NOMO-1 treated with DMSO at 0.1 percent for 48 hours (cell line): ENCODE data around the gene ZNF396.
A peak's percentile ranks its signal among the peaks of the same experiment; 100 is the strongest.

Source experiments
- DNase-seq: peaks from one replicate; lab custom pipeline; 2025; ENCODE audit not compliant: unreplicated experiment; lab: John Stamatoyannopoulos, UW

The ZNF396 gene

GRCh38 chr18:35376742-35377695 is at the start of gene ZNF396:
Gene ZNF396 (minus strand): TSS chr18:35377337. CDS start chr18:35374292, 3,045 bp downstream.
- peak; percentile 41 for DNase-seq

- DNase-seq = no peak
Observed at GRCh38 chr18:35426786-35427185, 49.6 kb upstream of the ZNF396 start.

DNA sequence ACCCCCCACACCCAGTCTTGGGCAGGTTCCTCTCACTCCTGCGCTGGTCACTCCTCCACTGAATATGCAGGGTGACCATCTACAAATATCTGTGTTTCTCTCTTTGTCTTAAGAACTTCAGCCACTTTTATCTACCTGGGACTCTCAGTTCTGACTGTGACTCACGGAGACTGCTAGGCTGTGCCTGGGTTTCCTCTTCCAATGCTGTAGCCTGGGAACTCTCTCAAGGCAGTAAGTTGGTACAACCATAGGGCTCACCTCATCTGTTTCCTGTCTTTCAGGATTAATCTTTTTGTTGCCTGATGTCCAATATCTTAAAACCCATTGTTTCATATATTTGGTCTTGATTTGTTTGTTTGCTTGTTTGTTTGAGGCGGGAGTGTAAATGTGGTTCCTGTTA is 47.2 kb upstream of the ZNF396 start:
- no peak for DNase-seq

GRCh38 chr18:35422237-35422636 is 45.1 kb upstream of the ZNF396 start:
- DNase-seq = no peak

GRCh38 chr18:35418610-35419009 is 41.5 kb upstream of the ZNF396 start:
- no peak for DNase-seq

GRCh38 chr18:35417223-35417622 is 40.1 kb upstream of the ZNF396 start:
- DNase-seq = no peak

DNA sequence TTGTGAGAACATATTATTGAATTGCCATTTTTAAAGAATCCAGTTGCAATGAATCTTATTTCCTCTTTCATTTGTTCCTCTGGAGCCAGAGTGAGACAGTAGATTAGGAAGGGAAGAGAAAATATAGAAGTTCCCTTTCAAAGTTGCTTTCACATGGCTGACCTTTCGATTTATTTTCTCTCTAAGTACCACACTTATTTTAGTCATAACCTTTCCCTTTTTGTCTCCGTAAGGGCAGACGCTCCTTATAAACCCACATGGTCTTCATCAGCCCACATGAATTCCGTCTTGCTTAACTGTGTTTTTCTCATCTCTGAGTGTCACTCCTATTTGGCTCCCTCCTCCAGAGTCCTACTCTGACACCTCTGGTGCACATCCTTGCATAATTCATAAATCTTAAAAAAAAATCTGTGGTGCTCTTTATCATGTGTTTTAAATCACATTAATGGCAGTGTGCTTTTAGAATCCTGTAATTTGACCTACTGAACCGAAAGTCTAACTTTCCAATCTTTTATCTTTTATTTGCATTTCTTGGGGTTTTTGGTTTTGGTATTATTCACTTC is 38.5 kb upstream of the ZNF396 start:
- DNase-seq = peak; percentile 69

GRCh38 chr18:35413163-35413511 is 36.0 kb upstream of the ZNF396 start:
- no peak for DNase-seq

- DNase-seq = no peak
Observed at GRCh38 chr18:35411625-35412351, 34.7 kb upstream of the ZNF396 start.

GRCh38 chr18:35410561-35410960 is 33.4 kb upstream of the ZNF396 start:
- DNase-seq = no peak

DNA sequence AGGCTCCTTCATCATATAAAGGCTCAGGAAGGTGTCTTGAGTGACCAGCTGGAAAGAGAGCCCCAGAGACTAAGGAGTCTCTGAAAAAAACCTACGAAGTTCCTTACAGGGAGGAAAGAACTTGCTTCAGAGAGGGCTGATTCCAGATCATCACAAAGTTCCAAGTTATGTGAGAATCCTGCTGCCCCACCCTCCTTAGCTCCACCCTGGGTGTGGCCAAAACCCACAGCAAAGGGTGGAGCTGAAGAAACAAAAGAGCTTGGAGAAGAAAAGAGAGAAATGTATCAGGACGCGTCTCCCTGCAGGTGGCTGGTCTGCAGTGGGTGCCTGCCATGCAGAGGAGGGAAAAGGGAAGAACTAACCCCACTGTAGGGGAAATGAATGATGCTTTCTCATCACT is 32.8 kb upstream of the ZNF396 start:
- DNase-seq = no peak

- DNase-seq = no peak
Observed at GRCh38 chr18:35408843-35409261, 31.7 kb upstream of the ZNF396 start.

- DNase-seq = peak; percentile 79
Observed at GRCh38 chr18:35407871-35408481, 30.8 kb upstream of the ZNF396 start.

GRCh38 chr18:35406666-35407065 is 29.5 kb upstream of the ZNF396 start:
- no peak for DNase-seq

- DNase-seq = no peak
Observed at GRCh38 chr18:35397976-35398375, 20.8 kb upstream of the ZNF396 start.

- DNase-seq = no peak
Observed at GRCh38 chr18:35393716-35394115, 16.6 kb upstream of the ZNF396 start.

GRCh38 chr18:35392375-35392774 is 15.2 kb upstream of the ZNF396 start:
- DNase-seq = no peak

GRCh38 chr18:35390951-35391700 is 14.0 kb upstream of the ZNF396 start:
- peak; percentile 15 for DNase-seq

DNA sequence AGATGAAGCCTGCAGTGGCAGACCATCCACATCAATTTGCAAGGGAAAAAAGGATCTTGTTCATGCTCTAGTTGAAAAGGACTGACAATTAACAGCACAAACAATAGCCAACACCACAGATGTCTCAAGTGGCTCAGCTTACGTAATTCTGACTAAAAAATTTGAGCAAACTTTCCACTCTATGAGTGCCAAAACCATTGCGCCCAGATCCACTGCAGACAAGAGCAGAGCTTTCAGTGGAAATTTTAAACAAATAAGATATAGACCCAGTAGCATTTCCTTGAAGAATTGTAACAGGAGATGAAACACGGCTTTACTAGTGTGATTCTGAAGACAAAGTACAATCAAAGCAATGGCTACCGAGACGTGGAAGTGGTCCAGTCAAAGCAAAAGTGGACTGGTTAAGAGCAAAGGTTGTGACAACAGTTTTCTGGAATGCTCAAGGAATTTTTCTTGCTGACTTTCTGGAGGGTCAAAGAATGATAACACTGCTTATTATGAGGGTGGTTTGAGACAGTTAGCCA is 12.0 kb upstream of the ZNF396 start:
- no peak for DNase-seq

- no peak for DNase-seq
Observed at GRCh38 chr18:35387152-35387571, 10.0 kb upstream of the ZNF396 start.
